ENCODE measurements around the gene SIX3. TPM values are rescaled to one million over a fixed set of nuclear protein-coding genes. Genes with fewer than 3 reads are reported as not detected.
A peak's percentile ranks its signal among the peaks of the same experiment; 100 is the strongest.

The SIX3 gene
- total RNA-seq, result not detected in 2 replicates
- not detected in 2 replicates for polyA plus RNA-seq
- not detected in 2 replicates for polyA plus RNA-seq (2011; cell fraction: cytosol; rRNA removed)
- polyA plus RNA-seq (2011; cell fraction: nucleus; rRNA removed), result not detected in 2 replicates
- not detected in 2 replicates for polyA plus RNA-seq (2012)
- polyA minus RNA-seq, result not detected in 2 replicates
- polyA minus RNA-seq (2011; cell fraction: cytosol; rRNA and poly(A)+ RNA removed), result not detected
- polyA minus RNA-seq (2011; cell fraction: nucleus; rRNA and poly(A)+ RNA removed), result not detected in 2 replicates
- Bru-seq, nascent RNA, result not detected
- BruChase-seq, experiment 1, labeled RNA remaining after a 6-hour chase, result not detected
- BruChase-seq, experiment 2, labeled RNA remaining after a 2-hour chase, result percentile 13 among the genes with signal in this experiment
- long read RNA-seq, result 0 reads

DNA sequence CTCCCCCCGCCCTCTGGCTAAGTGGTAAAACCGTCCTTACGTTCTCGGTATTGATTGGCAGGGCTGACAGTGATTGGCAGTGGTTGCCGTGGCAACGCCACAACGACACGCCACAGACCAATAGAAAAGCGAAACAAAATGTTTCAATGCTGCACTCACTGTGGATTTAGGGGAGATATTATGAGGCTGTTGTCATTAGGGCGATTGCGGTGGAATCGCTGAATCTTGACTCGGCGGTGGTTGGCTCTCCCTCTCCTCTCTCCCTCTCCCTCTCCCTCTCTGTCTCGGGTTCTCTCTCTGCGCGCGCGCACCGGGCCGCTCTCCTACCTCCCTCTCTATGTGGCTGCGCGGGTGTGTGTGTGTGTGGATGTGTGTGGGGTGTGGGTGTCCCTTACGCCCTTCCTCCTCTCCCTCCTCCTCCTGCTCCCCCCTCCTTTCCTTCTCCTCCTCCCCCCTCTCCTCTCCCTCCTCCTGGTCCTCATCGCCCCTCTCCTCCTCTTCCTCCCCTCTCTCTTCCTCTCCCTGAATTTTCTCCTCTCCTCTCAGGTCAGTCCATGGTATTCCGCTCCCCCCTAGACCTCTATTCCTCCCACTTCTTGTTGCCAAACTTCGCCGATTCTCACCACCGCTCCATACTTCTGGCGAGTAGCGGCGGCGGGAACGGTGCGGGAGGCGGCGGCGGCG lies at the start of gene SIX3:
SIX3 (plus strand) TSS at position 152 of the 684 bp plus-strand sequence; CDS start at position 555, 403 bp downstream.
- Histone ChIP-seq H3K9me3 (replicated peaks; ENCODE audit: control insufficient read depth, insufficient read depth, low read length) (no peaks in the 10 kb centered on the region), H3K9ac (replicated peaks; ENCODE audit: extremely low read depth, insufficient read depth, low read length) (no peak within 1 kb of the TSS), H3K79me2 (ENCODE audit: control insufficient read depth, insufficient read depth, low read length) (no peaks in the 10 kb centered on the region), H3K27ac (ENCODE audit: insufficient read depth, low read depth, low read length) (no peak within 1 kb of the TSS), H3K4me1 (ENCODE audit: control insufficient read depth, extremely low read depth, insufficient read depth, low read length) (no peaks in the 10 kb centered on the region), H3K9me1 (replicated peaks; ENCODE audit: control insufficient read depth, extremely low read depth, insufficient read depth, low read length) (no peaks in the 10 kb centered on the region), H4K20me1 (replicated peaks; ENCODE audit: control insufficient read depth, extremely low read depth, insufficient read depth, low read length) (no peaks in the 10 kb centered on the region), H3K4me2 (ENCODE audit: insufficient read depth, low read length) (peak within 1 kb of the TSS; percentile 25), H3K27me3 (ENCODE audit: control insufficient read depth in 2 of 2, insufficient read depth in 2 of 2, low read length in 2 of 2) (peaks cover 82 to 97% of the 10 kb centered on the region in 2 experiments), H3K4me3 (replicated peaks in 1 of 3; ENCODE audit: insufficient read depth in 1 of 3, low read depth in 1 of 3, low read length in 3 of 3) (peak within 1 kb of the TSS in 2 of 3 experiments; percentile 2 to 21), H2AFZ (ENCODE audit: low read depth, low read length) (no peak within 1 kb of the TSS), H3K36me3 (ENCODE audit: control insufficient read depth in 2 of 2, extremely low read depth in 1 of 2, insufficient read depth in 2 of 2, low read length in 2 of 2) (no peaks in the 10 kb centered on the region)
- POLR2A ChIA-PET, result no interaction called here
- intact Hi-C loops (cut with micrococcal nuclease) (loop anchor here (5.0 kb wide), 1 partner anchor 139 kb away; no protein-coding TSS in a partner anchor), dilution Hi-C loops (cut with MboI; ENCODE audit: extremely low pct_ligation_motif_present, low sequenced_read_pairs) (no loop called here)
- peak; percentile 37 for DNase-seq (ENCODE audit: low read depth, low spot score)
- BruUV-seq (replicated peaks), result no TSS peak
- peak; percentile 58 for FAIRE-seq
- TF ChIP-seq EZH2 (IDR thresholded peaks at IDR 0.05; ENCODE audit: borderline replicate concordance, low read depth, low read length, severe bottlenecking), result peak; percentile 66
- TF ChIP-seq, protein P1, sequence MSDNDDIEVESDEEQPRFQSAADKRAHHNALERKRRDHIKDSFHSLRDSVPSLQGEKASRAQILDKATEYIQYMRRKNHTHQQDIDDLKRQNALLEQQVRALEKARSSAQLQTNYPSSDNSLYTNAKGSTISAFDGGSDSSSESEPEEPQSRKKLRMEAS (IDR thresholded peaks at IDR 0.05; ENCODE audit: insufficient read depth, insufficient read length), result no peak
- CTCF ChIA-PET, result interaction anchor here (0.7 kb wide), 1 partner anchor 10 kb away, joined by 3 read pairs; no protein-coding TSS in a partner anchor

DNA sequence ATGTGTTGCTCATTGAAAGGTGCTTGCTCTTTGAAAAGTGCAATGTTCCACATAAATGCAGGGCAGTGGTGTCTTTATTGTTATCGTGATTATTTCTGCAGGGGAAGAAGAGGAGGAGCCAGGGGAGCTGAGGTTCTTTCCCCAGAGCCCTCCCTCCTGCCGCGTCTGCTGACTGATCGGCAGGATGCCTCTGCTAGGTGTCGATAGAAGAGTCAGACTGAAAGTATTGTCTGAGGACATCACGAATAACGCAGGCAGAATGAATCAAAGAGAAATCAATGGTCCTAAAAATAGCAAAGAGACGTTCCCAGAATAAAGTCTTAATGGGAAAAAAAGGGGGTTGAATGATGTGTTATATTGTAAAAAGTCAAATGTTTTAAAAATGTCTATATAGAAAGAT lies 47.4 kb upstream of the SIX3 start:
- no TSS peak for BruUV-seq (replicated peaks)
- no peaks in the 10 kb centered on the region for H4K20me1 ChIP-seq (replicated peaks; ENCODE audit: control insufficient read depth, extremely low read depth, insufficient read depth, low read length)
- ChIA-PET CTCF (interaction anchor here (0.7 kb wide), 1 partner anchor 242 kb away, joined by 3 read pairs; no protein-coding TSS in a partner anchor), POLR2A (no interaction called here)
- FAIRE-seq (no peak), DNase-seq (ENCODE audit: low read depth, low spot score) (no peak)
- no peak overlapping the region for H3K27ac ChIP-seq (ENCODE audit: insufficient read depth, low read depth, low read length)
- no peaks in the 10 kb centered on the region for H3K79me2 ChIP-seq (ENCODE audit: control insufficient read depth, insufficient read depth, low read length)
- H3K27me3 ChIP-seq (ENCODE audit: control insufficient read depth in 2 of 2, insufficient read depth in 2 of 2, low read length in 2 of 2), result no peaks in the 10 kb centered on the region
- no peak overlapping the region for H3K4me3 ChIP-seq (replicated peaks in 1 of 3; ENCODE audit: insufficient read depth in 1 of 3, low read depth in 1 of 3, low read length in 3 of 3)
- H3K4me2 ChIP-seq (ENCODE audit: insufficient read depth, low read length), result no peak overlapping the region
- H3K9me3 ChIP-seq (replicated peaks; ENCODE audit: control insufficient read depth, insufficient read depth, low read length), result no peaks in the 10 kb centered on the region
- TF ChIP-seq MYC (IDR thresholded peaks at IDR 0.05; ENCODE audit: low read depth, low read length), result no peak
- no peak for TF ChIP-seq POLR2A (IDR thresholded peaks at IDR 0.05; ENCODE audit: low read depth, low read length)
- TF ChIP-seq FOS (IDR thresholded peaks at IDR 0.05; ENCODE audit: borderline replicate concordance, insufficient read depth, low read length), result no peak
- TF ChIP-seq, protein P2, sequence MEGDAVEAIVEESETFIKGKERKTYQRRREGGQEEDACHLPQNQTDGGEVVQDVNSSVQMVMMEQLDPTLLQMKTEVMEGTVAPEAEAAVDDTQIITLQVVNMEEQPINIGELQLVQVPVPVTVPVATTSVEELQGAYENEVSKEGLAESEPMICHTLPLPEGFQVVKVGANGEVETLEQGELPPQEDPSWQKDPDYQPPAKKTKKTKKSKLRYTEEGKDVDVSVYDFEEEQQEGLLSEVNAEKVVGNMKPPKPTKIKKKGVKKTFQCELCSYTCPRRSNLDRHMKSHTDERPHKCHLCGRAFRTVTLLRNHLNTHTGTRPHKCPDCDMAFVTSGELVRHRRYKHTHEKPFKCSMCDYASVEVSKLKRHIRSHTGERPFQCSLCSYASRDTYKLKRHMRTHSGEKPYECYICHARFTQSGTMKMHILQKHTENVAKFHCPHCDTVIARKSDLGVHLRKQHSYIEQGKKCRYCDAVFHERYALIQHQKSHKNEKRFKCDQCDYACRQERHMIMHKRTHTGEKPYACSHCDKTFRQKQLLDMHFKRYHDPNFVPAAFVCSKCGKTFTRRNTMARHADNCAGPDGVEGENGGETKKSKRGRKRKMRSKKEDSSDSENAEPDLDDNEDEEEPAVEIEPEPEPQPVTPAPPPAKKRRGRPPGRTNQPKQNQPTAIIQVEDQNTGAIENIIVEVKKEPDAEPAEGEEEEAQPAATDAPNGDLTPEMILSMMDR (IDR thresholded peaks at IDR 0.05; ENCODE audit: extremely low read depth in 1 of 2, insufficient read depth in 1 of 2, low read depth in 1 of 2, low read length in 2 of 2), result no peak
- TF ChIP-seq, protein P1 (IDR thresholded peaks at IDR 0.05; ENCODE audit: insufficient read depth, insufficient read length), result no peak
- no peak for TF ChIP-seq POLR2AphosphoS5 (IDR thresholded peaks at IDR 0.05; ENCODE audit: insufficient read depth, low read depth, low read length)
- TF ChIP-seq JUN (IDR thresholded peaks at IDR 0.05; ENCODE audit: borderline replicate concordance, insufficient read depth, insufficient read length, low read depth), result no peak
- TF ChIP-seq EZH2 (IDR thresholded peaks at IDR 0.05; ENCODE audit: borderline replicate concordance, low read depth, low read length, severe bottlenecking), result no peak
- no peak for TF ChIP-seq GATA2 (IDR thresholded peaks at IDR 0.05; ENCODE audit: insufficient read depth, insufficient read length, low read depth, low read length)
- intact Hi-C loops (cut with micrococcal nuclease), result no loop called here
- dilution Hi-C loops (cut with MboI; ENCODE audit: extremely low pct_ligation_motif_present, low sequenced_read_pairs), result no loop called here
- no peak overlapping the region for H2AFZ ChIP-seq (ENCODE audit: low read depth, low read length)
- no peak overlapping the region for H3K9ac ChIP-seq (replicated peaks; ENCODE audit: extremely low read depth, insufficient read depth, low read length)
- H3K36me3 ChIP-seq (ENCODE audit: control insufficient read depth in 2 of 2, extremely low read depth in 1 of 2, insufficient read depth in 2 of 2, low read length in 2 of 2), result no peaks in the 10 kb centered on the region
- H3K4me1 ChIP-seq (ENCODE audit: control insufficient read depth, extremely low read depth, insufficient read depth, low read length), result no peaks in the 10 kb centered on the region
- no peaks in the 10 kb centered on the region for H3K9me1 ChIP-seq (replicated peaks; ENCODE audit: control insufficient read depth, extremely low read depth, insufficient read depth, low read length)
